Muscle of back (tissue), 10 donors: ENCODE data around the gene TPMT. TPM values are rescaled to one million over a fixed set of nuclear protein-coding genes. Genes with fewer than 3 reads are reported as not detected.

ENCODE experiments used
- polyA plus RNA-seq, 10 donors: library from polyadenylated mRNA; unstranded; fragments of 120-200 nt; gene quantifications; one replicate each; pipeline ENCODE4 v1.2.1, GENCODE V29; 2013; ENCODE audit not compliant: insufficient read length in 10 of 10

TPMT gene
- polyA plus RNA-seq, 10 donors = 4.5 to 7.1 (median 5.9) TPM

Other genes with a start within 250 kb of the TPMT start
- gene KIF13A, start 167.4 kb downstream of the TPMT start, polyA plus RNA-seq = 10 to 100 TPM; 25.2 to 40.8 (median 32.6) TPM
- 1 to 10 TPM; 1.4 to 4.8 (median 2.6) TPM for gene NHLRC1, start 32.4 kb downstream of the TPMT start, polyA plus RNA-seq
- 10 to 100 TPM; 20.9 to 32.2 (median 26.2) TPM for gene KDM1B, start 345 bp upstream of the TPMT start, polyA plus RNA-seq
- gene DEK, start 109.5 kb upstream of the TPMT start, polyA plus RNA-seq = 100 to 1,000 TPM; 107 to 148 (median 122) TPM
- gene RNF144B, start 232.3 kb upstream of the TPMT start, polyA plus RNA-seq = 10 to 100 TPM in 4 of 10 donors, 1 to 10 TPM in 6; 5.1 to 14.9 (median 8.7) TPM